Retinal pigment epithelial cell (primary cell): Measurements from ENCODE around the gene ALDH9A1.
"Not testable (repeated sequence)": the region's sequence is repeated elsewhere in the genome, so short reads cannot be mapped to it uniquely, and the experiment has no call there.

Experiments
- DNase-seq: peaks from one replicate; pipeline ENCODE4 v3.0.0-alpha.2; 2010; ENCODE audit warnings: low read depth
- H3K4me3 ChIP-seq: 2 replicates; pipeline ENCODE4 v1.5.1; 2011; ENCODE audit warnings: mild to moderate bottlenecking, low read length, control low read depth, moderate library complexity
- TF ChIP-seq, protein P1 (sequence below): conservative IDR thresholded peaks from 2 replicates; pipeline ENCODE4 v1.5.1; 2011; ENCODE audit warnings: low read depth, low read length, control low read depth, inconsistent platforms

The ALDH9A1 gene

DNA sequence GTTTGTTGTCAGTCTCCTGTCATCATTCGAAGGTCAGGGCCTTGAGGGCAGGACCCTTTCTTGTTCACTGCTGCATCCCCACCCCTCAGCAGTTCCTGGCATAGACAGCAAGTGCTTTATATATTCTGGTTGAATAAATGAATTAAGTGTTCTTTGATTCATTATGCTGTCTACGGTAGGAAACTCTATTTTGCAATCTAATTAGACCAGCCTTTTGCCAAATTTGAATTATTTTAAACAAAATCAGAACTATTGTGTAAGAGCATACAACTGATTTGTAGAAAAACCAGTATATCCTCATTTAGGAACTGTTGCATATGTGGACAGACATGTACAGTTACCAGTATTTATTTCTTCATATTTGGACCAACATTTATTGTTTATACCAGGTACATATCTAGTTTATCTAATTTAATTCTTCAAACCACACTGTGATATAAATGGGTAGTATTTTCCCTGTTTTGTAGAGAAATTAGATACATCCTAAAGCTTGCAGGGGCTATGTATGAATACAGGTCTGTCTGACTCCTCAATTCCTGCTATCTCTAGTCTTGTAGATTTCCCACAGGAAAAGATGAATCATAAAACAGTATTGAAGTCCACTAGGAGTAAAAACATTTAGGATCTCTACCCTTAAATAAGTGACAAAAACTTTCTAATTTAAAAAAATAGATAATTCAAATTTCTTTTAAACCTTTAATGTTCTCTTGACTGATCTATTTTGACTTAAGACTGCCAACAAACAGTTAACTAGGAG, 57.0 kb downstream of the ALDH9A1 start:
- DNase-seq = no peak
- no peak overlapping the region for H3K4me3 ChIP-seq
- TF ChIP-seq, protein P1, sequence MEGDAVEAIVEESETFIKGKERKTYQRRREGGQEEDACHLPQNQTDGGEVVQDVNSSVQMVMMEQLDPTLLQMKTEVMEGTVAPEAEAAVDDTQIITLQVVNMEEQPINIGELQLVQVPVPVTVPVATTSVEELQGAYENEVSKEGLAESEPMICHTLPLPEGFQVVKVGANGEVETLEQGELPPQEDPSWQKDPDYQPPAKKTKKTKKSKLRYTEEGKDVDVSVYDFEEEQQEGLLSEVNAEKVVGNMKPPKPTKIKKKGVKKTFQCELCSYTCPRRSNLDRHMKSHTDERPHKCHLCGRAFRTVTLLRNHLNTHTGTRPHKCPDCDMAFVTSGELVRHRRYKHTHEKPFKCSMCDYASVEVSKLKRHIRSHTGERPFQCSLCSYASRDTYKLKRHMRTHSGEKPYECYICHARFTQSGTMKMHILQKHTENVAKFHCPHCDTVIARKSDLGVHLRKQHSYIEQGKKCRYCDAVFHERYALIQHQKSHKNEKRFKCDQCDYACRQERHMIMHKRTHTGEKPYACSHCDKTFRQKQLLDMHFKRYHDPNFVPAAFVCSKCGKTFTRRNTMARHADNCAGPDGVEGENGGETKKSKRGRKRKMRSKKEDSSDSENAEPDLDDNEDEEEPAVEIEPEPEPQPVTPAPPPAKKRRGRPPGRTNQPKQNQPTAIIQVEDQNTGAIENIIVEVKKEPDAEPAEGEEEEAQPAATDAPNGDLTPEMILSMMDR = no peak

DNA sequence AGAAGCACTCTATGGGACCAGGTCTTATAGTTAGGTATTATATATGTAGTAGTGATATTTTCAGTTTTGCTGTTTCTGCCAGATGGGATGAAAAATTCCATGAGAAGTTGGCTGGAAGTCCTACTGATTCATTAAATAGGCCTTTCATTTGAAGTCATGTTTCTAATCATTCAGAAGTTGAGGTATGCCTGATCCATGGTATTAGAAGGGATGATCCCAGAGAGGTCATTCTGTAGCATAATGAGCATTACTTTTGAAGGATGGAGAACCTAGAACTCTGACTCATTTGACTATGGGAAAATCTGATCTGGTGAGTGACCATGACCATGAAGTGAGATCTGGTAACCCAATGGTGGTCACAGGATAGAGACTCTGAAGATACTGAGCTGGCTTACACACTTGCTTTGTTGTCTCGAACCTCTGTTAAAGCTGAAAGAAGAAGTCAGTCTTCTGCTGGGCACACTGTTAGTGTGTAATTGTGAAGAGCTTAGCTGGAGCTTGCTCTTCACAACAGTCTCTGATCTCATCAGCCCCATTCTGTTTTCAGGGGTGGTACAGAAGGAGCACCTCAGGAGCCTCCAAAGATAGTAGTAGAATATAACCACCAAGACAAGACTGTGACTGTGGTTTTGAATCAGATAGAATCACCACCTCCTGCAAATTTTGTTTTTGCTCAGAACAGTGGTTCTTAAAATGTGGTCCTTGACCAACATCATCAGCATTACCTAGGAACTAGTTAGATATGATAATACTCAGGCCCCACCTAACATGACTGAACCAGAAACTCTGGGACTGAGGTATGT, 58.3 kb downstream of the ALDH9A1 start:
- H3K4me3 ChIP-seq = no peak overlapping the region
- TF ChIP-seq, protein P1 = no peak
- DNase-seq = no peak

DNA sequence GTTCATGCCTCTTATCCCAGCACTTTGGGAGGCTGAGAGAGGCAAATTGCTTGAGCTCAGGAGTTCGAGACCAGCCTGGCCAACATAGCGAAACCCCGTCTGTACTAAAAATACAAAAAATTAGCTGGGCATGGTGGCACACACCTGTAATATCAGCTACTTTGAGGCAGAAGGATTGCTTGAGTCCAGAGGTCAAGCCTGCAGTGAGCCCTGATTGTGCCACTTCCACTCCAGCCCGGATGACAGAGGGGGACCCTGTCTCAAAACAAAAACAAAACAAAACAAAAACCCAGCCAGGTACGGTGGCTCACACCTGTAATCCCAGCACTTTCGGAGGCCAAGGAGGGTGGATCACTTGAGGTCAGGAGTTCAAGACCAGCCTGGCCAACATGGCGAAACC, 60.2 kb downstream of the ALDH9A1 start:
- DNase-seq, H3K4me3 ChIP-seq: not testable (repeated sequence)

DNA sequence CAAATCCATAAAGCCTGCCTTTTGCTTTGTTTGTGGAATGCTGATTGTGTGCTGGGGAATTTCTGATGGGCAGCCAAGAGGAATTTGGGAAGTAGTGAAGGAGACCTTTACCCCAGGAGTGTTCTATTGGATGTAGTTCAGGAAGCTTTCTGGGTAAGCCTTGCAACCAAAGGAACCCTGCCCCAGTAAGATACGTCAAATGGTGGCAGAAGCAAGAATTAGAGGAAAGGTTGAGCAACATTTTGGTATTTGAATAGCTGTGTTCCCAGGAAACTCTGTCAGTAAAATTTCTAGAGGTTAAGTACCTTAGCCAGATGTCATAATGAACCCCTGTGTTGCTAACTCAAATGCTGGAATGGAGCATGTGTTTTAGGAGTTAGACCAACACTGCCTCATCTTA, 60.9 kb downstream of the ALDH9A1 start:
- no peak overlapping the region for H3K4me3 ChIP-seq
- TF ChIP-seq, protein P1 = no peak
- DNase-seq = no peak

DNA sequence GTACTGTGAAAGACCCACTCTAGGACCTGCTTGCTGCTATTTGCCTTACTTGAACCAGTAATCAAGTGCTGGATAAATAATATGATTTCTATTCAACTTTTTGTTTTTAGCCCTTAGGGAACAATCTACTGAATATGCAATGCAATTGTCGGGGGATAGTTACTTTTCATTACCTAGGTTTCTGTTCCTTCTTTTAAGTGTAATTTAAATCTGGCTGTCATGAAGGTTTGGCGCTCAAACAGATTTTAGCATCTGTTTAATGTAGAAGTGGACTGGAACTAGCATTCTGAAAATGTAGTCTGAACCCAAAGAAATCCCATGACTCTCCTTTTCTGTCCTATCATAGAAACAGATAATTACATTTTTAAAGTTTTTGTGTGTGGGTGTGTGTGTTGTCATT, 62.5 kb downstream of the ALDH9A1 start:
- TF ChIP-seq, protein P1 = no peak
- H3K4me3 ChIP-seq = no peak overlapping the region
- DNase-seq = no peak

DNA sequence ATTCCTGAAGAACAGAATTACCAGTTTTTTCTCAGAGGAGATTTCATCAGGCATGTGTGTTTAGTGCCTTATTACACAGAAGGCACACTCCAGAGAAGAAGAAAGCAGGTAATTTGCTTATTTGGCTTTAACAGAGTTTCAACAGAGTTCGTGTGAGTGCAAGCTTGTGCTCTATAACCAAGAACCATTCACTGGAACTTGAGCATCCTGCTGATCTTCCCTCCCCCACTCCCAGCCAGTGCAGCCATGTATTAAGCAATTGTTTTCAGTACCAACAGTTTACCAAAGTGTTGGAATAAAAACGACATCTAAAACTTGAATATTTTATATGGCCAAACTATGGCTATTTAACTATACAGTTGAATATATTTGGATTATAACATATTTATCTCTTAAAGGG, 63.0 kb downstream of the ALDH9A1 start:
- no peak overlapping the region for H3K4me3 ChIP-seq
- DNase-seq = no peak
- TF ChIP-seq, protein P1 = no peak

DNA sequence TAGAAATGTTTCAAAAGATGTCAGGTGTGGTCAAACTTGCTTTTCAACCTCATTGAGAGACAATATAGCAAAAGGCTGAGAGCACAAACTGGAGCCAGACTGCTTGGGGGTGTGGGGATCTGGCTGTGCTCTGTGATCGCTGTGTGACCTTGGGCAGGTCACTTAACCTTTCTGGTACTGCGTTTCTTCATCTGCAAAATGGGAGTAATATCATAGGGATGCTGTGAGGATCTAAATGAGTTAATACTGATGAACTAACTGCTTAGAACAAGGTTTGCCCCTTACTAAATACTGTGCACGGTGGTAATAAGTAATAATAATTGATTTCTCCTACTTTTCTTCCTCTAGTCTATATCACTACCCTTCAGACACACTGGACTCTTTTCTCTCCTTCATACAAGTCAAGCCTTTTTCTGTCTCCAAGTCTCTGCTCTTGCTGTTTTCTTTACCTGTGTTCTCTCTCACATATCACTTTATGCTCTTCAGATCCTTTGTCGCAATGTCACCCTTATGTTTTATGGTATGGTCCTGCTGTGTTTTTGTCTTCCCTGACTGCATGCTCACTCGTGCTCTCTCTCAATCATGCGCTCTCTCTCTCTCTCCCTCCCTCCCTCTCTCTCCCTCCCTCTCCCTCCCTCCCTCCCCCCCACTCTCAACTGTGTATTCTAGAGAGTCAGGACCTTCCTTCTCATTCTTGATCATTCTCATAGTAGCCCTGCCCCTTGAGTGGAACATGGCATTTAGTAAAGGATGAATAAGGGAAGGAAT, 64.0 kb downstream of the ALDH9A1 start:
- TF ChIP-seq, protein P1 = no peak
- no peak for DNase-seq
- no peak overlapping the region for H3K4me3 ChIP-seq
